ENCODE results near the gene FABP1.

- TF ChIP-seq CTCF (IDR thresholded peaks at IDR 0.05) (no peak), POLR2A (IDR thresholded peaks at IDR 0.05) (no peak)
Observed at GRCh38 chr2:88085602-88086001, 42.3 kb downstream of the FABP1 start.
